Measurements from ENCODE around the gene ENOX1.

ENOX1 gene

GRCh38 chr13:43785261-43785649, 1.5 kb downstream of the ENOX1 start:
- DNase-seq, result no peak

DNA sequence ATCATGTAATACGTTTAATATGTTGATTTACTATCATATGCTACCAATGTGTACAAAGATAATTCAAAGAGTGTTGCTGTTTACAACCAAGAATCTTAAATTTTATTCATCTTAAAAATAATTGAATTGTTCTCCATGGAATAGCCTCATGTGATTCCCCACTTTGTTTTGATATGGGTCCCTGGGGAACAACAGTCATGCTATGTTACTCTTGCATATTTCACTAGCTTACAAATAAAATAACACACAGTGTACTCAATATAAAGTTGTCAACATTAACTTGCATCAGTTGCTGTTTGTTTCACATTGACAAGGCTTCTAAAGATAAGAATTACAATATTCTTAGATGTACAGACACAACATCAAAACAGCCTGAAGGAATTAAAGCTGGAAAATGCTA, 2.3 kb downstream of the ENOX1 start:
- DNase-seq, result no peak

- DNase-seq, result no peak
These were observed 3.0 kb downstream of the ENOX1 start for GRCh38 chr13:43783820-43784219.

DNA sequence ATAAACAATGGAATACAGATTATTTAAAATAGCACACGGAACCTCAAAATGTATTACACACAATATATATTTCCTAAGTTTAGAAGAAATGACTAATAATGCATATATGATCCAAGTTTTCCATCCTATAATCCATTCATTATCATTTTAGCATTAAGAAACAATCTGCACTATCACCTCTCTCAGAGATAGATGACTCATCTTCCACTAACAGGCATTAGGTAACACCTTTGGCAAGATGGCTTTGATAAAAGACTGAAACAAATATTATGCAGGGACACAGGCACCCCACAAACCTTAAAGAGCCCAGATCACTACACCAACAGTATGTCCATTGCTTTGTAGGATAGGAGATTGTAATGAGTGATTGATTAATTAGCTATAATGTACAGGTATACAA, 4.1 kb downstream of the ENOX1 start:
- DNase-seq, result no peak

GRCh38 chr13:43780666-43781065, 6.1 kb downstream of the ENOX1 start:
- no peak for DNase-seq

DNA sequence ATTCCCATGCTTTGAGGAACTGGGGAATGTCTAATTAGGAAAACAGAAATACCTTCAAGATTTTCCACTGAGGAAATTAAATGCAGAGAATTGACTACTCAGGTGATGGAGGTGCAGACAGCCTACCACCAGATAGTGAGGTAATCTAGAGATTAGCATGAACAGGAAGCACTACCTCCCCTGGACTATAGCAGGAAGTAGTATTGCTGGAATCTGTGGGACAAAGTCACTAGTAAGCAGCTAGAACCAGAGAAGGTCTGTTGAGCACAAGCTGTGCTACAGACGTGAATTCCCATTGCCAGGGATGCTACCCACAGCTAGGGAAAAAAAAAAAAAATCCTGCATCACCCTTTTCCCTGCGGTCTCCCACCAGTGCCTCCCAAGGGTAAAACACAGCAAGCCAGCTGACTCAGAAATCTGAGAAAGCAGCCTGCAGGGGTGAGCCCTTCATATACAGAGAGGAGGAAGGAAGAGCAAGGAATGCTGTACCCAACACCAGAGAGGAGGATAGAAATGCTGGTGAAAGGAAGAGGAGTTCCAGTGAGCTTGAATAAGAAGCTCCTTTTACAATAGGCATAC, 10.2 kb downstream of the ENOX1 start:
- DNase-seq, result no peak

DNA sequence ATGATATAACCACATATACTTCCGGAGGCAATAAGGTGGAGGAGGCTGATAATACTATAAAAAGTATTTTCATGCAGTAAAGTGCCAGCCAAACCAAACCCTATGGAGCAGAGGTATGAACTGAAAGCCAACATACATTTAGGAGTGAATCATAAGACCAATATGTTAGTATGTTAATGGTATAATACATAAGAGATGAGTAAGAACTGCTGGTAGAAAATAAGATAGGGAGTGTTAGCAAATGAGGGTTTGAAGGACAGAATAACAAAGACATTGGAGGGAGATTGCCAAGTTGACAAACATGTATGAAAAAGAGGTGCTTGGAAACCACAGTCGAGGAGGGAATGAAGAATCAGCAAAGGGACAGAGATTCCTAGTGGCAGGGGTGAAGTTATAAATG, 10.8 kb downstream of the ENOX1 start:
- DNase-seq, result no peak

- DNase-seq, result no peak
These were observed 13.2 kb downstream of the ENOX1 start for GRCh38 chr13:43773602-43774001.

GRCh38 chr13:43770871-43771270, 15.9 kb downstream of the ENOX1 start:
- DNase-seq, result no peak

DNA sequence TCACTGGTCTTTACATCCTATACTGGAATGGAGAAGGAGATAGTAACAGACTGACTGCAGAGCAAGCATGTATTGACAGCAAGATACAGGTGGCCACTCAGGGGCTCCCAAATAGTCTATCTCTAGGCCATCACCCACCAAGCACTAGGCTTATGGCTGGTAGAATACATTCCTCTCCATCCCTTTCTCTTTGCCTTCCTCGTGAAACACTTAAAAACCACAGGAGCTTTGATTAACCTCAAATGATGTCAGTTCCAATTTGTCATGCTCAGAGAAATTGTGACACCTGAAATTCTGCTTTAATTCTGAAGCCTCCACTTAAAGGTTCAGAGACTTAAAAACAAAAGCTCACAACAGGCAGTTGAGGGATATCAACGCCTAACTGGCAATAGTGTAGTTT, 17.2 kb downstream of the ENOX1 start:
- DNase-seq, result no peak

GRCh38 chr13:43767341-43767931, 19.3 kb downstream of the ENOX1 start:
- DNase-seq, result no peak

DNA sequence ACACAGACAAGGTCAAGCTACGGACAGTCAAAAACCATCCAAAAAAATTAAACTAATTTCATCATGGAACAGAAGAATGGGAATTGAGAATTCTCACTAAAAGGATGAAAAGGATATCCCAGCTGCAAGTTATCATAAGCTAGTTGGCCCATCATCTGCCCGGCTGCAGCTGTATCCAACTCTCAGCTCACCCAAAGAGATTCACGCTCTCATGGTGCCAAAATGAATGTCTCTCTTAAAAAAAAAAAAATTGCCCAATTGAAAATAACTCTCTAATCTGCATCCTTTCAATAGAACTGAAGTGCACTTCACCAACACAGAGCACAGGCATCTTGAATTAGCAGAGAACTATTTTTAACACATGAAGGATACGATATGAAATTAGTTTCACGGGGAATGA, 20.0 kb downstream of the ENOX1 start:
- no peak for DNase-seq

DNA sequence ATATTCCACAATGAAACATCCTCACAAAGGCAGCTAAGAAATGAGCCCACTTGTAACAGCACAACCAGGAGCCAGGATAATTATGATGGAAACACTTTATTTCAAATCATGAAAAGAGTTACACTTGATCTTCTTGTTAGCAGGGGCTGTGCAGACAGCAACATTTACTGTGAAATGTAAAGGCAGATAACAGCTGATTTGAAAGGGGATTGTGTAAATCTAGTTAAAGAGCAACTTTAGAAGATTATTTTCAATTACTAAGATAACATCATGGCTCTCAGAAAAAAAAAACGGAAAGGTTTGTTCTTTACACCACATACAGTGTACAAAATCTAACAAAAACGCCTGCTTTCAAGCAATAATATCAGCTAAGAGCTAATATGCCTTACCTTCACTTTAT, 22.4 kb downstream of the ENOX1 start:
- DNase-seq, result no peak

GRCh38 chr13:43763143-43763759, 23.5 kb downstream of the ENOX1 start:
- DNase-seq, result no peak

DNA sequence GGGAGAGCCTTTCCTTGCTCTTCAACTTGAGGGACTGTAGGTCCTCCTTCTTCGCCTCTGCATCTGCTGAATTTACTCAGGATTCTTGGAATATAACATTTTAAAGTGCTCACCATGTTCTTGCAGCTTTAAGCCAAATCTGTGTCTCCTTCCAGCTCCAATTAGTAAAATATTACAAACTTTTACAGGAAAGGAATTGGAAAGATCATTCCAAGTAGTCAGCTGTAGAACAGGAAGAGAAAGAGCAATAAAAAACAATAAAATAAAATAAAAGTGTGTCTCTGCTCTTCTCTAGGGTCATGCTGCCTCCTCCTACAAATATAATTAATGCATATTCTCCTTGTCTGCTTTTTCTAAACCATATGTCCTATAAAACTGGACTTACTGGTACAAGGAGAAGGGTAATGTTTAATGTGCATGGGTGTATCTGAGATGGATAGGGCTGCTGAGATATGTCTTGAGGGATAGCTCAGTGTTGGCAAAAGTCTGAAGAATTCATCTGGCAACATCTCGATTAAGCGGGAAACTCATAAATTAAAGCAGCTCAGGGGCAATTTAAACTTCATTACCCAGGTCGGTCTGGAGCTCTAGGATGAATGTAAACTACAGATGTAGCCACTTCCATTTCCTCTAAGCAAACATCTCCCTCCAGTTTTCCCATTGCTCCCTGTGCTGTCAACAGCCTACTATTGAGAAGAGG, 25.0 kb downstream of the ENOX1 start:
- DNase-seq, result no peak

- DNase-seq, result no peak
These were observed 26.5 kb downstream of the ENOX1 start for GRCh38 chr13:43760257-43760656.

GRCh38 chr13:43758834-43759233, 27.9 kb downstream of the ENOX1 start:
- no peak for DNase-seq

- no peak for DNase-seq
These were observed 29.5 kb downstream of the ENOX1 start for GRCh38 chr13:43757266-43757665.

GRCh38 chr13:43755844-43756243, 30.9 kb downstream of the ENOX1 start:
- DNase-seq, result no peak

GRCh38 chr13:43751624-43752023, 35.1 kb downstream of the ENOX1 start:
- no peak for DNase-seq

DNA sequence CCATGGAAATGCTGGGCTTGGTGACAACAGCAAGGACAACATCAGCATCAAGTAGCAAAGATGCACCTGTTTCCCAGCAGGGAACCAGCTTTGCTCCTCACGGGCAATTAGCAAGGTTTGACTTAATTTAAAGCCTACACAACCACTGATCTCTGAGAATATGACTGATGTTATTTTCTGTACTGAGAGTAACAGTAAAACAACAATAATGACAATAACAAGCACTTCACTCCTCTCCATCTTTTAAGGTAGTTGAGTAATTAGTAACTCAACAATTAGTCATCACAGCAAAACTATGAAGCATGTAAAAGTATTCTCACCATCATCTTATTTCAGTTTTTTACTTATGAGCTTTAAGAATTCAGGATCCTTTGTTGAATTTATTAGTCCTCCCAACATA, 37.3 kb downstream of the ENOX1 start:
- no peak for DNase-seq

DNA sequence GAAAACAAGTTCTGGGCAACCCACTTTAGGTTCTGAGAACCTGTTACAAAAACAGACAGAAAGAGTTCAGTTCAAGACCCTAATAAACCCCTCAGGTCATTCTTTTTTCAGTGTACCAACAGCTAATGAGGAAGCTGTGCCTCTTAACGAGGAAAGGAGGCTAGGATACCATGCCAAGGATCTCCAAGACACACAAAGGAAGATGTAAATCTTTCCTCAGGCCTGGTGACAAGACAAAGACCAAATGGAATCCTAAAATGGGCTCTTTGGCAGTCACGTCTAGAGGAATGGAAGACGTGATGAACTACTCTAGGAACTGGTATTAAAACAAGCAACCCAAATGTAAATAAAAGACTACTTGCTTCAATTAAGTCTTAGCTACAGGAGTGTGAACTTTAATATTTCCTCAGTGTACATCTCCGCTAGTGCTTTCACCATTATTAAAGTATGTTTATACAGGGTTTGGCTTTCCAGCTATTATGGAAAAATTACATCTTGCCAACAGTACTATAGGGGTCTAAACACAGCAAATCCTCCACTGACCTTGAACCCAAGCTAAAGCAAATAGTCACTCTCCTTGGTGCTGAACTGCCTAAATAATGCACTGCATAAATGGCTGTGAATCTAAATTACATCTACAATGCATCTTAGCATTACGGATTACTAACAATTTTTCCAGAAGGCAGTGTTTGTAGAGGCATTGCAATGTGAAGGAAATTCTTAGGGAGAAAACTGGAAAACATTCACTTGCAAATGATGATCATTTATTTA, 42.3 kb downstream of the ENOX1 start:
- no peak for DNase-seq

- DNase-seq, result no peak
These were observed 43.9 kb downstream of the ENOX1 start for GRCh38 chr13:43742911-43743310.

Data from activated T-cell treated with anti-CD3 and anti-CD28 coated beads, Interleukin-2, amount 50 U/mL, for 1 hour (primary cell).